K562 (cell line): ENCODE data around the gene IPPK. TPM values are rescaled to one million over a fixed set of nuclear protein-coding genes. Genes with fewer than 3 reads are reported as not detected.

Experiments used
- ATAC-seq: fragments of 200-7000 bp; cut with Tn5 transposase; 3 replicates; pipeline ENCODE4 v1.9.1; 2020; ENCODE audit warnings: moderate library complexity
- BruUV-seq: library from RNA; stranded (reverse); fragments of 400-500 nt; replicated peaks from 2 replicates; lab custom pipeline; 2021; lab: Mats Ljungman, UMichigan
- CTCF ChIA-PET: fragments of 300-600 bp; formaldehyde crosslinking; extraction: SDS; loops from one replicate; lab custom pipeline; 2021; ENCODE audit warnings: low intra/inter-chr PET ratio; lab: Yijun Ruan, JAX
- POLR2A ChIA-PET: fragments of 300-600, 350-650 bp; sonication (Branson Sonifier 250); formaldehyde crosslinking; extraction: SDS; loops from one replicate; lab custom pipeline; 2021; ENCODE audit warnings: antibody characterized with exemption, inconsistent platforms; lab: Yijun Ruan, JAX
- DNase-seq, 4 experiments: peaks; one replicate each; pipeline versions ENCODE4 v3.0.0 to v3.0.0-alpha.2; 2011 to 2018; ENCODE audit warnings: low spot score in 3 of 4, mixed read lengths in 3 of 4; ENCODE audit errors: extremely low read depth in 1 of 4
- FAIRE-seq: peaks from 2 replicates; lab custom pipeline; 2011; peaks lifted over from hg19 to GRCh38; lab: Jason Lieb, UNC
- H2AFZ ChIP-seq: 2 replicates; pipeline ENCODE4 v1.6.0; 2011; ENCODE audit warnings: low read depth, low read length, control low read depth, inconsistent platforms
- H3K27ac ChIP-seq: fragments of 200-600 bp; 3 replicates; pipeline ENCODE4 v1.8.0; 2011; ENCODE audit warnings: low read depth, mild to moderate bottlenecking, control low read depth, inconsistent platforms, low read length, moderate library complexity, mixed read lengths; ENCODE audit errors: extremely low read depth
- H3K27me3 ChIP-seq, 2 experiments: fragments of 300-600 bp in 1 of 2; 2 replicates in 1 of 2; 3 replicates in 1 of 2; pipeline versions ENCODE4 v1.6.0 to v1.8.0; 2011; ENCODE audit warnings: inconsistent platforms in 2 of 2, low read length in 2 of 2, mild to moderate bottlenecking in 1 of 2, mixed read lengths in 1 of 2, moderate library complexity in 1 of 2; ENCODE audit not compliant: control insufficient read depth in 2 of 2, insufficient read depth in 2 of 2
- H3K36me3 ChIP-seq: fragments of 300-600 bp; 3 replicates; pipeline ENCODE4 v1.8.0; 2011; ENCODE audit warnings: mild to moderate bottlenecking, low read length, inconsistent platforms; ENCODE audit not compliant: control insufficient read depth, insufficient read depth
- H3K4me1 ChIP-seq, 2 experiments: fragments of 200-600 bp in 1 of 2; replicated peaks in 1 of 2; 2 replicates in 1 of 2; 3 replicates in 1 of 2; pipeline versions ENCODE4 v1.5.1 to v1.8.0; 2011; ENCODE audit warnings: inconsistent platforms in 2 of 2, low read length in 2 of 2, mild to moderate bottlenecking in 1 of 2, mixed read lengths in 1 of 2, moderate library complexity in 1 of 2; ENCODE audit not compliant: control insufficient read depth in 2 of 2, insufficient read depth in 2 of 2
- H3K4me2 ChIP-seq: 2 replicates; pipeline ENCODE4 v1.6.1; 2011; ENCODE audit warnings: low read length, control low read depth, inconsistent platforms, mixed read lengths; ENCODE audit not compliant: insufficient read depth
- H3K4me3 ChIP-seq: fragments of 200-600 bp; sonication (generic), shearing (Covaris generic); 2 replicates; pipeline ENCODE4 v1.5.1; 2016; ENCODE audit warnings: control low read depth, inconsistent platforms
- H3K79me2 ChIP-seq: fragments of 200-600 bp; 3 replicates; pipeline ENCODE4 v1.8.0; 2011; ENCODE audit warnings: low read length, inconsistent platforms; ENCODE audit not compliant: control insufficient read depth, insufficient read depth
- H3K9ac ChIP-seq, 2 experiments: 2 replicates each; pipeline versions ENCODE4 v1.6.0 to v1.6.1; 2011; ENCODE audit warnings: low read depth in 2 of 2, low read length in 2 of 2, control low read depth in 1 of 2, inconsistent platforms in 1 of 2, mild to moderate bottlenecking in 1 of 2, mixed read lengths in 1 of 2; ENCODE audit not compliant: insufficient read depth in 1 of 2
- H3K9me1 ChIP-seq: one replicate; pipeline ENCODE4 v1.6.0; 2011; ENCODE audit warnings: inconsistent platforms, mild to moderate bottlenecking, low read length, moderate library complexity; ENCODE audit not compliant: control insufficient read depth, insufficient read depth
- H3K9me3 ChIP-seq: replicated peaks from 2 replicates; pipeline ENCODE4 v1.5.1; 2011; ENCODE audit warnings: low read depth, low read length, inconsistent platforms; ENCODE audit not compliant: control insufficient read depth, insufficient read depth
- H4K20me1 ChIP-seq: replicated peaks from 2 replicates; pipeline ENCODE4 v1.6.1; 2011; ENCODE audit warnings: low read length, inconsistent platforms, mixed read lengths; ENCODE audit not compliant: control insufficient read depth, insufficient read depth
- BDP1 ChIP-seq: IDR thresholded peaks from 3 replicates; pipeline ENCODE4 v1.6.1; 2011; ENCODE audit not compliant: insufficient read length, insufficient read depth
- FOXJ3 ChIP-seq: sonication (generic); formaldehyde crosslinking; IDR thresholded peaks from 2 replicates; pipeline ENCODE4 v1.4.0; 2020; ENCODE audit warnings: mild to moderate bottlenecking, missing genetic modification reagents
- GABPB1 ChIP-seq: sonication (generic); formaldehyde crosslinking; IDR thresholded peaks from 2 replicates; pipeline ENCODE4 v1.8.0; 2022; ENCODE audit warnings: mild to moderate bottlenecking, missing genetic modification reagents
- NFYB ChIP-seq: IDR thresholded peaks from 2 replicates; pipeline ENCODE4 v1.6.1; 2011; ENCODE audit warnings: mild to moderate bottlenecking, moderate library complexity; ENCODE audit not compliant: insufficient read length; ENCODE audit errors: extremely low read depth
- PHF8 ChIP-seq: fragments of 200-600 bp; sonication (generic); IDR thresholded peaks from 2 replicates; pipeline ENCODE4 v1.6.1; 2012; ENCODE audit warnings: mixed run types, mild to moderate bottlenecking, inconsistent platforms, low read length, moderate library complexity, borderline replicate concordance
- PYGO2 ChIP-seq: fragments of 450-650 bp; IDR thresholded peaks from 2 replicates; pipeline ENCODE4 v1.6.1; 2016; ENCODE audit warnings: mild to moderate bottlenecking, missing genetic modification characterization, moderate library complexity, missing compliant biosample characterization
- SMAD4 ChIP-seq: fragments of 250-450 bp; sonication (Bioruptor Pico); conservative IDR thresholded peaks from 2 replicates; pipeline ENCODE4 v1.8.0; 2021; ENCODE audit warnings: inconsistent platforms, mild to moderate bottlenecking, moderate library complexity
- STAT5B ChIP-seq: fragments of 250-450 bp; sonication (Bioruptor Pico); IDR thresholded peaks from 2 replicates; pipeline ENCODE4 v1.8.0; 2021; ENCODE audit warnings: mild to moderate bottlenecking, inconsistent platforms
- ZNF23 ChIP-seq: fragments of 250-450 bp; sonication (Bioruptor Pico); IDR thresholded peaks from 2 replicates; pipeline ENCODE4 v1.4.0; 2020; ENCODE audit warnings: mild to moderate bottlenecking
- WGBS: fragments of 100-300 bp; shearing (Covaris generic); methylation state at CpG from one replicate; pipeline ENCODE4 v1.1.6; 2016; ENCODE audit warnings: low coverage, mixed read lengths; ENCODE audit not compliant: insufficient coverage; ENCODE audit errors: missing lambda C conversion rate; 5-methylcytosine and 5-hydroxymethylcytosine counted together
- in situ Hi-C: fragments of 300-500 bp; cut with MboI; formaldehyde crosslinking; loops from 4 replicates; pipeline ENCODE4 v1.15.0; 2018; ENCODE audit warnings: inconsistent platforms, mixed read lengths
- intact Hi-C: fragments of 100-400 bp; cut with micrococcal nuclease; formaldehyde crosslinking; loops from 2 replicates; pipeline ENCODE4 v1.14.2; 2022
- polyA plus RNA-seq, 8 experiments: library from polyadenylated mRNA; depleted of rRNA in 4 of 8; stranded (reverse) in 5 of 8; unstranded in 3 of 8; fragments of >200 nt; fragmentation: Nextera tagmentation in 2 of 8; fragmentation: Illumina TruSeq in 1 of 8; extraction: Ambion mirVana in 2 of 8; extraction: Trizol in 1 of 8; gene quantifications; 2 replicates each; pipeline versions ENCODE4 v1.2.1 to v1.2.3, GENCODE V29; 2011 to 2014; ENCODE audit warnings: inconsistent platforms in 1 of 8, missing spikeins in 1 of 8
- total RNA-seq, 7 experiments: library from RNA; depleted of rRNA in 6 of 7; stranded (reverse); fragments of >200 nt in 6 of 7; fragmentation: Illumina TruSeq in 2 of 7; extraction: Trizol in 2 of 7; gene quantifications; 2 replicates each; pipeline versions ENCODE4 v1.2.1 to v1.2.3, GENCODE V29; 2011 to 2021; ENCODE audit warnings: low replicate concordance in 1 of 7
- TF ChIP-seq, protein P1 (sequence below): sonication (generic); formaldehyde crosslinking; IDR thresholded peaks from 2 replicates; pipeline ENCODE4 v1.8.1; 2023; ENCODE audit warnings: mild to moderate bottlenecking, missing genetic modification reagents
- TF ChIP-seq, protein P2 (sequence below): fragments of 250-450 bp; sonication (Bioruptor Pico); IDR thresholded peaks from 2 replicates; pipeline ENCODE4 v1.9.0; 2021; ENCODE audit warnings: mild to moderate bottlenecking, inconsistent platforms

IPPK gene
- total and polyA plus RNA-seq, 9 of the 15 experiments (the other 6 are each of a cell fraction or from before 2014, with no cell fraction given), result 3.1 to 22.2 (median 11.2) TPM

- no peak for TF ChIP-seq PHF8
Observed at GRCh38 chr9:92663126-92663525, 6.8 kb downstream of the IPPK start (continued).

GRCh38 chr9:92661743-92662142 lies 8.2 kb downstream of the IPPK start:
- H3K36me3 ChIP-seq, result peaks cover 62% of the 10 kb centered on the region
- H3K9me3 ChIP-seq, result no peaks in the 10 kb centered on the region
- no peak overlapping the region for H2AFZ ChIP-seq
- intact Hi-C loops (no loop called here), in situ Hi-C loops (no loop called here)
- peaks cover 70% of the 10 kb centered on the region for H3K79me2 ChIP-seq
- CTCF ChIA-PET, result no interaction called here
- H4K20me1 ChIP-seq, result peaks cover 19% of the 10 kb centered on the region
- no peak for FAIRE-seq
- H3K4me1 ChIP-seq, result peaks cover 0 to 20% of the 10 kb centered on the region in 2 experiments; a peak in 3 of 5 replicates
- ATAC-seq, result no peak
- POLR2A ChIA-PET, result no interaction called here
- H3K27me3 ChIP-seq, result no peaks in the 10 kb centered on the region
- no peak overlapping the region for H3K27ac ChIP-seq
- 91% methylated on average over 4 of the region's 4 CpGs for WGBS
- 0 out of 4 replicates have a peak overlapping the region, but pooled peaks of 1 of the 2 experiments have one; percentile 68 for H3K9ac ChIP-seq
- H3K4me3 ChIP-seq, result no peak overlapping the region
- H3K4me2 ChIP-seq, result no peak overlapping the region
- H3K9me1 ChIP-seq, result no peaks in the 10 kb centered on the region
- BruUV-seq, result no TSS peak
- DNase-seq, result no peak
- TF ChIP-seq, protein P1, sequence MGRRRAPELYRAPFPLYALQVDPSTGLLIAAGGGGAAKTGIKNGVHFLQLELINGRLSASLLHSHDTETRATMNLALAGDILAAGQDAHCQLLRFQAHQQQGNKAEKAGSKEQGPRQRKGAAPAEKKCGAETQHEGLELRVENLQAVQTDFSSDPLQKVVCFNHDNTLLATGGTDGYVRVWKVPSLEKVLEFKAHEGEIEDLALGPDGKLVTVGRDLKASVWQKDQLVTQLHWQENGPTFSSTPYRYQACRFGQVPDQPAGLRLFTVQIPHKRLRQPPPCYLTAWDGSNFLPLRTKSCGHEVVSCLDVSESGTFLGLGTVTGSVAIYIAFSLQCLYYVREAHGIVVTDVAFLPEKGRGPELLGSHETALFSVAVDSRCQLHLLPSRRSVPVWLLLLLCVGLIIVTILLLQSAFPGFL (CRISPR knock-in tag), result no peak
- TF ChIP-seq STAT5B (CRISPR knock-in tag) (no peak), BDP1 (no peak), PYGO2 (tag) (no peak), ZNF23 (CRISPR knock-in tag) (no peak), SMAD4 (no peak), FOXJ3 (CRISPR knock-in tag) (no peak), NFYB (no peak), GABPB1 (CRISPR knock-in tag) (no peak)
- TF ChIP-seq, protein P2, sequence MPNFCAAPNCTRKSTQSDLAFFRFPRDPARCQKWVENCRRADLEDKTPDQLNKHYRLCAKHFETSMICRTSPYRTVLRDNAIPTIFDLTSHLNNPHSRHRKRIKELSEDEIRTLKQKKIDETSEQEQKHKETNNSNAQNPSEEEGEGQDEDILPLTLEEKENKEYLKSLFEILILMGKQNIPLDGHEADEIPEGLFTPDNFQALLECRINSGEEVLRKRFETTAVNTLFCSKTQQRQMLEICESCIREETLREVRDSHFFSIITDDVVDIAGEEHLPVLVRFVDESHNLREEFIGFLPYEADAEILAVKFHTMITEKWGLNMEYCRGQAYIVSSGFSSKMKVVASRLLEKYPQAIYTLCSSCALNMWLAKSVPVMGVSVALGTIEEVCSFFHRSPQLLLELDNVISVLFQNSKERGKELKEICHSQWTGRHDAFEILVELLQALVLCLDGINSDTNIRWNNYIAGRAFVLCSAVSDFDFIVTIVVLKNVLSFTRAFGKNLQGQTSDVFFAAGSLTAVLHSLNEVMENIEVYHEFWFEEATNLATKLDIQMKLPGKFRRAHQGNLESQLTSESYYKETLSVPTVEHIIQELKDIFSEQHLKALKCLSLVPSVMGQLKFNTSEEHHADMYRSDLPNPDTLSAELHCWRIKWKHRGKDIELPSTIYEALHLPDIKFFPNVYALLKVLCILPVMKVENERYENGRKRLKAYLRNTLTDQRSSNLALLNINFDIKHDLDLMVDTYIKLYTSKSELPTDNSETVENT (CRISPR knock-in tag), result no peak
